HFFc6 (cell line): ENCODE results near the gene LEF1. TPM values are rescaled to one million over a fixed set of nuclear protein-coding genes. Genes with fewer than 3 reads are reported as not detected.

Experiments
- DNase-seq: peaks from one replicate; pipeline ENCODE4 v3.0.0-alpha.2; 2018
- H3K27ac Mint-ChIP-seq: 2 replicates; pipeline ENCODE4 v1.8.0; 2020; ENCODE audit warnings: mild to moderate bottlenecking, mixed read lengths
- H3K27me3 Mint-ChIP-seq: 2 replicates; pipeline ENCODE4 v1.8.0; 2021; ENCODE audit warnings: mild to moderate bottlenecking, moderate library complexity, mixed read lengths; ENCODE audit not compliant: insufficient read depth
- H3K36me3 Mint-ChIP-seq: 2 replicates; pipeline ENCODE4 v1.8.0; 2021; ENCODE audit warnings: low read depth, mixed read lengths
- H3K4me1 Mint-ChIP-seq: 2 replicates; pipeline ENCODE4 v1.8.0; 2020; ENCODE audit warnings: low read depth, mixed read lengths
- H3K4me3 Mint-ChIP-seq: 2 replicates; pipeline ENCODE4 v1.8.0; 2020; ENCODE audit warnings: mild to moderate bottlenecking, moderate library complexity, mixed read lengths
- H3K9me3 Mint-ChIP-seq: 2 replicates; pipeline ENCODE4 v1.8.0; 2020; ENCODE audit warnings: mild to moderate bottlenecking, mixed read lengths
- CTCF ChIP-seq: fragments of 200-600 bp; sonication (generic); IDR thresholded peaks from 2 replicates; pipeline ENCODE4 v1.5.0; 2021; ENCODE audit warnings: antibody characterized with exemption, mild to moderate bottlenecking
- total RNA-seq, 6 experiments: library from RNA; stranded (reverse); fragmentation: NEBNext Ultra II Directional; extraction: Animal tissue kit (Norgen Biotek cat#: 25700); gene quantifications; 2 replicates in 1 of 6; 3 replicates in 5 of 6; pipeline ENCODE4 v1.2.3, GENCODE V29; 2021

LEF1 gene
- total RNA-seq, 6 experiments from 2014 or later = 0.22 to 0.37 (median 0.31) TPM; not detected in 3

GRCh38 chr4:108056418-108056817 is 112.3 kb downstream of the LEF1 start:
- Mint-ChIP-seq H3K4me1 (peaks cover 31% of the 10 kb centered on the region), H3K36me3 (no peaks in the 10 kb centered on the region), H3K4me3 (no peak overlapping the region), H3K27me3 (no peaks in the 10 kb centered on the region; the same call in 1 of the 2 replicates), H3K9me3 (no peaks in the 10 kb centered on the region), H3K27ac (no peak overlapping the region)
- no peak for DNase-seq
- TF ChIP-seq CTCF = no peak

- DNase-seq = no peak
- Mint-ChIP-seq H3K4me3 (no peak overlapping the region), H3K27ac (no peak overlapping the region), H3K9me3 (no peaks in the 10 kb centered on the region), H3K4me1 (peaks cover 26% of the 10 kb centered on the region), H3K36me3 (no peaks in the 10 kb centered on the region), H3K27me3 (no peaks in the 10 kb centered on the region; the same call in 1 of the 2 replicates)
- no peak for TF ChIP-seq CTCF
These were observed 112.9 kb downstream of the LEF1 start for GRCh38 chr4:108055787-108056186.

- H3K27ac Mint-ChIP-seq = no peak overlapping the region
- DNase-seq = no peak
- no peak overlapping the region for H3K4me3 Mint-ChIP-seq
- no peaks in the 10 kb centered on the region for H3K36me3 Mint-ChIP-seq
- H3K27me3 Mint-ChIP-seq = peaks cover 4% of the 10 kb centered on the region; the same call in 1 of the 2 replicates
- H3K4me1 Mint-ChIP-seq = peaks cover 10% of the 10 kb centered on the region
- H3K9me3 Mint-ChIP-seq = no peaks in the 10 kb centered on the region
- TF ChIP-seq CTCF = no peak
These were observed 114.6 kb downstream of the LEF1 start for GRCh38 chr4:108054025-108054638.

- Mint-ChIP-seq H3K4me3 (no peak overlapping the region), H3K27ac (no peak overlapping the region), H3K4me1 (peaks cover 2% of the 10 kb centered on the region), H3K36me3 (no peaks in the 10 kb centered on the region), H3K27me3 (peaks cover 4% of the 10 kb centered on the region), H3K9me3 (no peaks in the 10 kb centered on the region)
- DNase-seq = no peak
- TF ChIP-seq CTCF = no peak
These were observed 115.5 kb downstream of the LEF1 start for GRCh38 chr4:108053251-108053711.

GRCh38 chr4:108052558-108053120 is 116.1 kb downstream of the LEF1 start:
- TF ChIP-seq CTCF = no peak
- Mint-ChIP-seq H3K27me3 (peaks cover 4% of the 10 kb centered on the region), H3K27ac (no peak overlapping the region), H3K4me3 (no peak overlapping the region), H3K36me3 (no peaks in the 10 kb centered on the region), H3K9me3 (no peaks in the 10 kb centered on the region), H3K4me1 (no peaks in the 10 kb centered on the region)
- no peak for DNase-seq
